GM18907 (cell line): Measurements from ENCODE around the gene RECQL5.

Experiments used
- ATAC-seq: cut with Tn5 transposase; IDR thresholded peaks from one replicate; pipeline ENCODE4 v1.9.1; 2021; ENCODE audit warnings: mild to moderate bottlenecking, moderate library complexity; ENCODE audit not compliant: unreplicated experiment

RECQL5 gene

DNA sequence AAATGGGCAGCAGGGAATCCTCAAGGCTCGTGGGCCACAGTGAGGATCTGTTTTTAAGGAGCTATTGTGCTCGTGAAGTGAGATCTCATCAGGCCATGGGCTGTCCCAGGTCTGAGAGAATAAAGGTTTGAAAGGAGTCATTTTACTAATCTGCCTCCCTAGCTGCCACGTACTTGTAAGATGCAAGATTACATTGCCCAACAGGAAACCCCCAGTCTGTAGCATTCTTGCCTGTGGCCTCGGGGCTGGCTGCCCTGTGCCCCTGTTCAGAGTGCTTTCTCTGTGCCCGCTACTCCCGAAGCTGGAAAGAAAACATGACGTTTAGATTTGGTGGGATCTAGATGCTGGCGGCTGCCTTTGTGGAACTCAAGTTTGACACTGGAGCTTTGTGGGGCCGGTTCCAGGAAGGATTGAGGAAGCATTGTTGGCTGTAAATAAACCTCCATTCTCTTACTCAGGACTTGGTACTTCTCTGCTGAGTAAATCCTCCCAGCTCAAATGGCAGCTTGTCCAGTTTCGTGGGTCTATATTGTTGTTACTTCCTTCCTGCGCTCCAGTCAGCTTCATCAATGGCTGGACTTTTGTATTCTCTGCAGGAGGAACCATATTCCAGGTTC lies 21.4 kb upstream of the RECQL5 start:
- no peak for ATAC-seq

DNA sequence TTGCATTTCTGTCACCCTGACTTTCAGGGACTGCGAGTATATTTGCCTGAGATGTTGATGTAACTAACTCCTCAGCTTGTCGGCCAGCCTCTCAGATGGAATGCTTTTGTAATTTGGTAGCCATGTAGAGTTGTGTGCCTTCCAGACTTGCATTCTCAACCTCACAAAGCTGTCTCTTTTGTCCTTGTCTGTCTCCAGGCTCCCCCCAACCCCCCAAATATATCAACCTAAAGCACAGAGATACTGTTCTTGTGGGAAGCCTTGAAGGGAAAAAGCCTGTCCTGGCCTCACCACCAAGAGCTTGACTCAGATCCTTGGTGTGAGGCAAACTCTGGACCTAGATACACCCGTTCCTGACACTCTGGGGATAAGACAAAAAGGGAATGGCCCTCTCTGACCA lies 18.5 kb upstream of the RECQL5 start:
- ATAC-seq: no peak

DNA sequence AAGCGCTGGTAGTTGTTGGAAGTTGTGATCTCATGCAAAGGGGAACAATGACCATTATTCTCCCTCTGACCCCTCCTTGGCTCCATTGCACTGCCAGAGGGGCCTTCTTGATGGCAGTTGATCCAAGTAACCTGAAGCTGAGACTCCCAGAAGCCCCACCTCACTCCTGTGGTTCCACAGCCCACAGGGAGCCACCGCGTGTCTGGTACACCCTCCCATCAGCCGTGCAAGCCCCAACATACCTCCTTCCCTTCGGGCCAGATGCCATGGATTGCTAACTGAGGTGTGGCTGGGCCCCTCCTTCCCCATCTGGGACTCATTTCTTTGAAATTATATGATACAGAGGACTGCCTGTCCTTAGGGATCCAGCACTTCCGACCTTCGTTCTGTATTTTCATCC lies 18.0 kb upstream of the RECQL5 start:
- no peak for ATAC-seq

DNA sequence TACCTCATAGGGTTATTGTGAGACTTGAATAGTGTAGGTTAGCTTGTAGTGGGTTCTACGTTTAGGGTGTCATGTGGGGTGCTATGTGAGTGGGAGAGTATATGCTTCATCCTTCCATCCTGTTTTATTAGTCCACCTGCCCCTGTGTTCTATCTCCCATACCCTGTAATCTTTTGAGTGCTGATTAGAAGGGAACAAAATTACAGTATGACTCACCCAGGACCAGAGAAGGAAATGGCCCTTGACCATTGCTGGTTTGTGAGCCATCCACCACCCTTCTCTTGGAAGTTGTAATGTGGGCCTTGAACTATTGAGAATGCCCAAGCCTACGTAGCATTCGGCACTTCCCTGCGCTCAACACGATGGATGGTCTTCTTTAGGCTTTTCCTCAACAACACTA lies 17.3 kb upstream of the RECQL5 start:
- no peak for ATAC-seq

DNA sequence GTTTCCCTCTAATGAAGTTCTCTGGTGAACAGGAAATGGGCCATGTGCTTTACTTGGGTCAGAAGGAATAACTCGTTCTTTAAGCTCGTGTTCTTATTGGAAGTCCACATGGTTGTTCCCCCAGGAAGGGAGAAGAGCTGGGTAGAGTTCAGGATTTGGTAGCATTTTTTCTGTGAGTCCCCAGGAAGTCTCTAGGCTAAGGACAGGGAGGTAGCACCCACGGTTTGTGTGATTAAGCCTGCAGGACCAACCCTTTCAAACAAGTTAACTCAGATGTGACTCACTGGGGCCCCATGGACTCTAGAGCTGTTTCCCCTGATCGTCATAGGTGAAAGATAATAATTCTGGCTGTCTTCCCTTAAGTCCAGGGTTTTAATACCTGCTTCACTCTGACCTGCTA lies 16.6 kb upstream of the RECQL5 start:
- ATAC-seq: no peak

DNA sequence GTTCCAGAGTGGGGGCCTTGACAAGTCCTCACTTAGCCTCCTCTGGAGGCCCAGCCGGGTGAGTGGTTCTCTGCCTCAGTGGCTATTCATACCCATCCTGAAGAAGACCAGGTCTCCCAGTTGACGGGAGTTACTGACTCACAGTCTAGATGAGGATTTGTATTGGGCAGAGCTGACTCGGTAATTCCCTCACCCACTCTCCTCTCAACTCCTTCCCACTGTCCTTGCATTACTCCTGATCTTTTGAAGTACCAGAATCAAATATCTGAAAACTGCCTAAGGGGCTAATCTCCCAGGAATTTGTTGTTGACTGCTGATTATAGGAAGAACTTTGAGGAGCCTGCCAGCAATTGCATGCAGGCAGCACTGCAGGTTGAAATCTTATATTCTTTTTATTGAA lies 14.3 kb upstream of the RECQL5 start:
- ATAC-seq: no peak

DNA sequence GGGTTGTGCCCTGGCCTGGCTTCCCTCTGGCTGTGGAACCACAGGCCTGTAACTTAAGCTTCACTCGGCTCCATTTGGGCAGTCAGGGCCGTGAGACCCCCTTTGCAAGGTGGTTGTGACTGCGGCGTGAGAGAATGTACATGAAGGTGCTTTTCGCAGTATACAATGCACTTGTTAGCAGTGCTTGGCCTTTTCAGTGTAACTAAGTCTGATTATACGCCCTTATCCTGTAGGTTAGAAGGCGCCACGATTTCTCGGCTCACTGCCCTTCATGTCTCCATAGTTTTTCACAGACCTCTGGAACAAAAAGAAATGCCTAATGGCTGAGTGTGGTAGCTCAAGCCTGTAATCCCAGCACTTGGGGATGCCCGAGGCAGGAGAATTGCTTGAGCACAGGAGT lies 13.5 kb upstream of the RECQL5 start:
- no peak for ATAC-seq

DNA sequence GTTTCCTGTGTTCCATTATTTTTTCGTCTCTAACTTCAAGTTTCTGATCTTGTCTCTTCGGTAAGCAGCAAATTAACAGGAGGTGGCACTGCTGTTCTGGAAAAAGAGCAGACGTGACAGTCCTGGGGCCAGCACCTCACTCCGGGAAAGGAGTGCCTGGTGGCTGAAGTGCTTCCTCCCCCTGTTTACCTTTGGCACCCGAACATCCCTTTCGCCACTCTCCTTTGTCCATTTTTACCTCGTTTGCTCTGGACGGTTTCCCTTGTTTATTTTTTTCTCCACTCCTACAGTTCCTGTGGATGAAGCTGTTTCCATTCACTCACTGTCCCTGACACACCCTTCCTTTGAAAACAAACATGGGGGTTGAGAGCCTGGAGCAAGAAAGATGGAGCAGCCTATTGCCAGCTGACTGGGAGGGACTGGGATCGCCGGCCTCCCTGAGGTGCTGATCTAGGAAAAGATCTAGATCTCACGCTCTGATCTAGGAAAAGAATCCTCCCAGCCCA lies 12.8 kb upstream of the RECQL5 start:
- ATAC-seq: no peak

DNA sequence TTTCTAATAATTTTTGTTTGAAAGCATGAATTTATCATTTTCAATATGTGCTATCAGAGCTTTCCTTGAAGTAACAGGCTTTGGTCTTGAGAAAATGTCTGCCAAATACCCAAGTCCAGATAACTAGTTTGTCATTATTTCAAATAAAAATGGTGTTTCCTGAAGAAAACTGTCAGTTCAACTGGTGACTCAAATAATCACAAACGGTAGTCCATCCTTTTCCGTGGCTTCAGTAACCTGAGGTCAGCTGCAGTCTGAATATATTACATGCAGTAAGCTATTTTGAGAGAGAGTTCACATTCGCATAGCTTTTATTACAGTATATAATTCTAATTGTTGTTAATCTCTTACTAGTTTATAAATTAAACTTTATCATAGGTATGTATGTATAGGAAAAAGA lies 9.5 kb upstream of the RECQL5 start:
- no peak for ATAC-seq

DNA sequence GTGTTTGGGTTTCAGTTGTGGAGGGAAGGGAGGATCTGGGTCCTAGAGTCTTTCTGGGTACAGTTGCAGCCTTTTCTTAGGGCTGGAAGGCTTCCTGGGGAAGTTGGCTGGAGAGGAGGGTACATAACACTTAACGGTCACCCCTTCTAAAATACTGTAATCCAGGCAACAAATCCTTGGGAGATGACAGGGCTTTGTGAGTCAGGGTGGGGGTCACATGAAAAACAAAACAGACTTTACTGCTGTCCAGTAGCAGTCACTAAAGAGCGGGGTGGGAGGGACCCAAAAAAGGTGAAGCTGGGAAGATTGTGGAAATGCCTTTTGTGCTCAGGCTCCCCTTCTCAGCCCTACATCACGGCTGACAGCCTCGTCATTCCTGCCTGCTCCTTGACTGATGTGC lies 6.5 kb upstream of the RECQL5 start:
- no peak for ATAC-seq

DNA sequence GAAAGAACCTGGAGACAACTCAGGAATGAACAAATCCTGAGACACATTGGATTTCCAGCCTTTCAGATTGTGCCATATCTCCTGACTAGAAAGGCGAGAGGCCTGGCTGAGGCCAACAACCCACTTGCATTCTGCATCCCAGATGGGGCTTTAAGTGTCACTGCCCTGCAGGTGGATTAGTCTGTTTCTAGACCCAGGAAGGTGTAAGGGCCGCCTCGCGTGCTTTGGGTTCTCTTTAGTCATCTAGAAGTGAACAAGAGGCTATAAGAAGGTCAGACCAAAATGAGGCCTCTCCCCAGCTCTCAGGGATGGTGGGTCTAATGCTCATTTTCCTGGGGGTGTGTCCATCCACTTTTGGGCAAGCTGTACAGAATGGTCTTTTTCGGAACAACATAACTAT lies 5.1 kb upstream of the RECQL5 start:
- no peak for ATAC-seq

DNA sequence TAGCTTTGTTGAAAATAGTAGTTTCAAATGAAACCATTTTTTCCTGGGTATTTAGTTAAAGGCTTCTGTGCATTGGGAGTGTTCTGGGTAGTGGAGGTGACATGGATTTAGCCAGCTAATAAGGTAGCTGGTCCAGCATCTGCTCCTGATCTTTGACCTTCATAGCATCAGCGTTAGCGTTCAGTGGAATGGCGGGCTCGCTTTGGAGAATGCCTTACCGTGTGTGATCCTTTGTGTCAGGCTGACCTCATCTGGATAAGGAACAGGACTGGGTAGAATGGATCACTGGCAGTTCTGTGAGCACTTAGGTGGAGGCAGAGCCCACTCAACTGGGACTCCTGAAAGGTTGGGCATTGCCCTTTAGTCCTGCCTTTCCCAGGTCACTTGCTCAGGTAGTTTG lies 3.9 kb upstream of the RECQL5 start:
- ATAC-seq: no peak

DNA sequence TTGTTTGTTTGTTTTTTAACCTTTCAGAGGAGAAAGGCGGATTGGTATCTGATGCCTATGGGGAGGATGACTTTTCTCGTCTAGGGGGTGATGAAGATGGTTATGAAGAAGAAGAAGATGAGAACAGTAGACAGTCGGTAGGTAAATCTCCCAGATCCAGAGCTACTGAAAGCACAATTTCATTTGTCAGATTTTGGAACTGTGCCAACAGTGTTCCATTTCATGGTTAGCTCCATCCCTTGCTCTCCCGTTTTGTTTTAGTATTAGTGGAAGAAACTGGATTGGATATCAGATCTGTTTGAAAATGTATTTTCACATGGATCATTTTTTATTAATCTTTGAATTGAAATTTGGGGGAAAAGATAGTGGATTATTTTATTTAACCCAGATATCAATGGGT lies 1.5 kb upstream of the RECQL5 start:
- no peak for ATAC-seq

DNA sequence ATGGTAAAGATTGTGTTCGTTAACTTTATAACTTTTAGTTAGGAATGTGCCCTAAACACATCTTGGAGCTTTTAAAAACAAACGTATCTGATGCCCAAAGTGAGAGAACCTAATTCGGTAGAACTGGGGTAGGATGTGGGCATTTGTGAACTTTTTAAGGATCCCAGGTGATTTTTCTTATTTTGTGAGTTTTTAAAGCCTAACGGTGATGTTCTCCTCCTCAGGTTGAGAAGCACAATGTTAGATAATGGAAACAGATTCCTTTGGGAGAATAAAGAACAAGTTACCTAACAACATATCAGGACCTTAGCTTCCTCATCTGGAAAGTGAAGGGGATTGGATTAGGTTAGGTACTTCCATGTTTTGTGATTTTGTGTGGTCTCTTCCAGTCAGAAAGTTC lies 871 bp upstream of the RECQL5 start:
- no peak for ATAC-seq

DNA sequence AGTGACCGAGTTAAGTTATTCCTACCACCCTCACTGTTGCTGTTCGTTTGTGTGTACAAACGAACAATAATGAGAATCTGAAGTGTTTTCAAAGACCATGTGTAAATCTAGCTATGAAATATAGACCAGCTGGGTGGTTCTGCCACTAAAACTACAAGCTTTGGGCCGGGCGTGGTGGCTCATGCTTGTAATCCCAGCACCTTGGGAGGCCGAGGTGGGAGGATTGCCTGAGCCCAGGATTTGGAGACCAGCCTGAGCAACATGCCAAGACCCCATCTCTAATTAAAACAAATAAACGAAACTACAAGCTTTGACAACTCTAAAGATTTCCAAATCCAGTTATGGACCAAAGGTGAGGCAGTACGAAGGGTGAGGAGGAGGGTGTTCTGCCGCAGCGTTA lies 973 bp downstream of the RECQL5 start:
- ATAC-seq: no peak

DNA sequence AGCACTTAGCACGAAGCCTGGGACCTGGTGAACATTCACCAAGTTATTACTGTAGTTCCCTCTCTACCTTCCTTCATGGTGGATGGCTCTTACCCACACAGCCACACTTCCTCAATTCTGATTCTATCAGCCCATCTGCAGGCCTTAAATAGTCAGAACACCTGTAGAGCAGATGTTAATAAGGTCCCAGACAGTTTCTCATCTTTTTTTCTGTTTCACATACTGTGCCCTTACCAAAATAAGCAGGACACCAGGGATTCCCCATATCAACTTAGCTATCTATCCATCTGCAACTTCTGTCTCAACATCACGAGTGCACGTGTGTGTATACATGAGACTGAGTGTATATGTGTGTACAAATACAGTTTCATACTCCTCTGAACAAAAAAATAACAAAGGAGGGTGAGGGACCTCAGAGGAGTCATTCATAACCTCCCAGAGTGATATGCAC lies 2.8 kb downstream of the RECQL5 start:
- peak; percentile 57 for ATAC-seq

DNA sequence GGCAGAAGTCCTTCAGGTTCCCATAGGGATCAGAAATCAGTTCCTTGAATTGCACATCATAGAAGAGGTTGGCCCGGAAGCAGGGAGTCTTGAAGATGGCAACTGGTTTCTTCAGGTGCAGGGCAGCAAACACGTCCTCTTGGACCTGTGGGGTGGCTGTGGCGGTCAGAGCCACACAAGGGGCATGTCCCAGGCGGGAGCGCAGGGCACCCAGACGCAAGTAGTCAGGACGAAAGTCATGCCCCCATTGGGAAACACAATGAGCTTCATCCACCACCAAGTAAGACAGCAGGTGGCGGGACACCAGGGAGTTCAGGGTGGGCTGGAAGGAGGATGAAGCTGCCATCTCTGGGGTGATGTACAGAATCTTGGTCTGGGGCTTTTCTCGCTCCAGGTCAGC lies 4.4 kb downstream of the RECQL5 start:
- no peak for ATAC-seq

DNA sequence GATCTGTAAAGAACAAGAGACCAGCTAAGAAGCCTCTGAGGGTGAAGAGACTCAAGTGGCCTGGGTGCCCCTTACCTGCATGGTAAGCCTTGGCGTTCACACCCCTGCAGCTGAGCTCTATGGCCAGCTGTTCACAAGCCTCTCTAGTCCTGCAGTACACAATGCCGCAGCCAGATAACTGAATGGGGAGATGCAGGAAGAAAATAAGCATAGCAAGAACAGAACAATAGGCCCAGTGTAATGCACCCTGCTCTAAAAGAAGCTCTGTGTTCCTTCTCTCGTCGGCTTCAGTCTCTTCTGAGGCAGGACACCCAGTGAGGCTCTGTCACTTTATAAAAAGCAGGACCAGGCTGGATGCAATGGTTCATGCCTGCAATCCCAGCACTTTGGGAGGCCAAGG lies 5.4 kb downstream of the RECQL5 start:
- no peak for ATAC-seq

DNA sequence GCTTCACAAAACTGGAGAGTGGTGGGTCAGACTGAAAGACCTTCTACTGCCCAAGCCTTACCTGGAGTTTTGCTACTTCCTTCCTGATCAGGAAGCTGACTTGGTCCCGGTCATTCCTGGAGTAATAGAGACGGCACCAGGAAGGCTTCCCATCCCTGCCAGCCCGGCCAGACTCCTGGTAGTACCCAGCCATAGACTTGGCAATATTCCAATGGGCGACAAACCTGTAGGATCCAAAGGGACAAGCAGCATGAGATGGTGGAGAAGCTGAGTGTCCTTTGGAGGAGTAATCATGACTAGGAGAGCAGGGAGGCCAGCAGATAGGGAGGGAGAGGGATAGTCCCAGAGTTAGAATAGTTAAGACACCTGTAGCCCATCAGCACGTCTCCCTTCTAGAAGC lies 8.7 kb downstream of the RECQL5 start:
- ATAC-seq: no peak

DNA sequence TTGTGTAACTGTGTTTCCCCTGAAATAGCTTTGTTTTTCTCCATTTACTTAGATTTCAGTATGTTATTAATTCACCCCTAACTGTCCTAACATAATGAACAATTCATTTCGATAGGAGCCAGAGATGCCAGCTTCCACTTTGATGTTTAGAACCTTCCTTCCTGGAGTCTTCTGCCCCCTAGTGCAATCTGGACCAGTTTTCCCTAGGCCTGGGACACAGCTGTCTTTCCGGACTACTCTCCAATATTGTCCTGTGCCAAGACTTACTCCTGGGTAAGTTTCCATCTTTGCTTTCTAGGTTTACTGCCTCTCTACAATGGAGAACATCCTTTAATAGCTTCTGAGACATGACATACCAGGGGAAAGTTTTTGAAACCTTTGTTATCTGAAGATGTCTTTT lies 12.8 kb downstream of the RECQL5 start:
- no peak for ATAC-seq

DNA sequence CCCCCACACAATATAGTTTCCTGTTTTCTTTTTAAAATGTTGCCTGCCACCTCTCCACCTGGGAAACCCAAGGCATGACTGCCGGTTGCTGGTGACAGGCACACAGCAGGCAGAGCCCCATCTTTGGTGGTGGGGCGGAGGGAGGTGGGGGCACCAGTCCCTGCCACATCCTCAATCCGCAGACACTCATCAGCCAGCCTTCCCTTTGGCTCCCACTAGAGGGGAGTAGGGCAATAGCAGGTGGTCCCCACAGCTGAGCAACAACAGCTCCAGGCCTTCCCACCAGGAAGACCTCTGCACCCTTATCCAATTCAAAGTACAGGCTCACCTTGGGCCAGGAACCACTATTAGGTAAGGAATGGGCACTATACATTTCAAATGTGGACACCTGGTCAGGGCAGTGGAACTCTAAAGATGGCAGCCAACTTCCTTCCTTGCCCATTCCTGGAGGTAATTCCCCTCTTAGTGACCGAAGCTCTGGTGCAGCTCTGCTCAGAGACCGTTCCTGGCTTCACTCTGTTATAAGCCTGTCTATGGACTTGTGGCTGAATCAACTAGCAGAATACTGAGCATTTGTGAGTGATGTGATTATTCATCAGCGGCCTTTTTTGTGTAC lies 13.9 kb downstream of the RECQL5 start:
- ATAC-seq: no peak

DNA sequence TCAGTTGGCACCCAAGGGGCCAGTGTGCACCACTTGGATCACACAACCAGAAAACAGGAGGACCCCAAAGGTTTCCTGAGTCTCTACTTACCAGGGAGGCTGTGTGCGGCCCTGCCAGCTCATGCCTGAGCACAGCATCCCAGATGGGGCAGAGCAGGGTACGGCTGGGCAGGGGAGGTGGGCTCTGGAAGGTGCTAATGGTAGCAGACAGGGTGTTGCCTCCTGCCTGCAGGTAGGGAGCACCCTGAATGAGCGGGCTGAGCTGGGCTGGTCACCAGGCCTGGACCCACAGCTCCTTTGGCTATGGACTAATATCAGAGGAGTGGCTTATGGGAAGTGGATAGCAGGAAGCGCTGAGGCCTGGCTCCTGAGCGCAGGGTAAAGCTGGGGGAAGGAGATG lies 14.6 kb downstream of the RECQL5 start:
- ATAC-seq: no peak

DNA sequence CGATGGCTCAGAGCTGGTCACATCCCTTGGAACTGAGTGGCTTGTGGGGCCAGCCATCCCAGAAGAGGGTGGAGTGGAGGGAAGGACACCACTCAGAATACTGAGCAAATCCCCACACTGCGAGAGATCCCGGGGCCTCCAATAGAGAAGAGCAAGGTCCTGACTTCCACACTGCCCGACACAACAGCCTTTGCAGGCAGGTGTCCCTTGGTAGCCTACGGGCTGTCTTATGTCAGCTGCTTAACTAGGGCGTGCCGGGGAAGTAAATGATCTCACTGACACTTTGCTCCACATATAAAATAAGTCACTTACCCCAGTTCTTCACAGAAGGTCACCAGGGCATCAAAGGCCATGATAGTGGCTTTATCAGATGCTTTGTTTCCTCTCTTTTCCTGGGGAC lies 16.1 kb downstream of the RECQL5 start:
- no peak for ATAC-seq
